Ovary (tissue), 3 donors: ENCODE measurements around the gene RYR2.

Experiments used
- EP300 ChIP-seq: sonication (generic); formaldehyde crosslinking; IDR thresholded peaks from one replicate; pipeline ENCODE4 v1.6.1; 2017; ENCODE audit warnings: antibody characterized with exemption
- POLR2A ChIP-seq: fragments of 450-650 bp; IDR thresholded peaks from one replicate; pipeline ENCODE4 v1.6.1; 2017; ENCODE audit warnings: antibody characterized with exemption, mild to moderate bottlenecking, moderate library complexity
- TF ChIP-seq, protein P1 (sequence below), 3 donors: fragments of 450-650 bp in 2 of 3; fragments of 200-600 bp in 1 of 3; IDR thresholded peaks; one replicate each; pipeline versions ENCODE4 v1.5.1 to v1.8.0; 2016 to 2022; ENCODE audit warnings: antibody characterized with exemption in 3 of 3, mild to moderate bottlenecking in 1 of 3
- donor health status: DM: no; HTN: no; CAD: no.

DNA sequence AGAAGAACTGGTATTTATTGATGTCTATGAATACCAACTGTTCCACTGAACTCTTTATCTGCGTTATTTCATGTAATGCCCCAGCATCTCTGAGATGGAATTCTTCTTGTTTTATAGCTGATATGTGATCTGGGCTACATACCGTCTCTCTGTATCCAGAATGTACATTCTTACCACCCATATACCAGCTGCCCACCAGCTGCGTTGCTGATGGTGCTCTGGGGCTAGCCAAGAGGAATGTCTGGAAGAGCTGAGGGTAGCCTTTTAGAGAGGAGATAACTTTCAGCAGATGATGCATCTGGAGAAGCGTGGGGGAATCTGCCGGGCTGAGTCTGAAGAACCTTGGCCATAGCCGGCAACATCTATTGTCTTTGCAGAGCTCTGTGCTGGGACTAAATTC, 137.5 kb downstream of the RYR2 start:
- TF ChIP-seq, protein P1, sequence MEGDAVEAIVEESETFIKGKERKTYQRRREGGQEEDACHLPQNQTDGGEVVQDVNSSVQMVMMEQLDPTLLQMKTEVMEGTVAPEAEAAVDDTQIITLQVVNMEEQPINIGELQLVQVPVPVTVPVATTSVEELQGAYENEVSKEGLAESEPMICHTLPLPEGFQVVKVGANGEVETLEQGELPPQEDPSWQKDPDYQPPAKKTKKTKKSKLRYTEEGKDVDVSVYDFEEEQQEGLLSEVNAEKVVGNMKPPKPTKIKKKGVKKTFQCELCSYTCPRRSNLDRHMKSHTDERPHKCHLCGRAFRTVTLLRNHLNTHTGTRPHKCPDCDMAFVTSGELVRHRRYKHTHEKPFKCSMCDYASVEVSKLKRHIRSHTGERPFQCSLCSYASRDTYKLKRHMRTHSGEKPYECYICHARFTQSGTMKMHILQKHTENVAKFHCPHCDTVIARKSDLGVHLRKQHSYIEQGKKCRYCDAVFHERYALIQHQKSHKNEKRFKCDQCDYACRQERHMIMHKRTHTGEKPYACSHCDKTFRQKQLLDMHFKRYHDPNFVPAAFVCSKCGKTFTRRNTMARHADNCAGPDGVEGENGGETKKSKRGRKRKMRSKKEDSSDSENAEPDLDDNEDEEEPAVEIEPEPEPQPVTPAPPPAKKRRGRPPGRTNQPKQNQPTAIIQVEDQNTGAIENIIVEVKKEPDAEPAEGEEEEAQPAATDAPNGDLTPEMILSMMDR (IDR thresholded peaks at IDR 0.05): no peak
- TF ChIP-seq POLR2A (no peak), EP300 (no peak)
